Measurements from ENCODE around the gene ARHGAP42. TPM values are rescaled to one million over a fixed set of nuclear protein-coding genes. Genes with fewer than 3 reads are reported as not detected.
A peak's percentile ranks its signal among the peaks of the same experiment; 100 is the strongest.

The ARHGAP42 gene
- total and polyA plus RNA-seq, 2 of the 4 experiments (the other 2 are of a cell fraction) = 2.9 to 7.3 TPM

DNA sequence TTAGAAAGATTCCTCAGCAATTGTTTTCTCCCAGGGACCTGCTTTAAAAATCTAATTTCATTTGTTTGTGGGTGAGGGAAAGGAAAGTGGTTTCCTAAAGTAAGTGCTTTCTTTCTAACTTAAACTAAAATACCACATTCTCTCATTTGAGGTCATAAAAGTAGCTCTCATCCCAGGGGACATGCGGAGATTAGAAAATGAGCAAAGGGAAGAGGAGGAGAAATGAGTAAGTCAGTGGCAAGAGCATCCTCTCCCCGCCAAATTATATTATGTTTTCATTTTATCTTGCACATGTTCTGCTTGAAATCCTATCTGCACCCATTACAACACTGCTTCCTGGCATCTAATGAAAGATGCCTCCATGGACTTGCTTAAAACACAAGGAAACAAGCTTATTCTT lies 191.4 kb downstream of the ARHGAP42 start:
- Histone ChIP-seq H3K9me3 (ENCODE audit: control insufficient read depth, insufficient read depth, low read length) (no peaks in the 10 kb centered on the region), H2BK5ac (ENCODE audit: low read depth, low read length, poor library complexity, severe bottlenecking) (peak overlapping the region; percentile 99), H3K79me1 (ENCODE audit: low read depth in 1 of 2, low read length in 2 of 2) (peaks cover 2 to 33% of the 10 kb centered on the region in 2 experiments; a peak in 3 of 4 replicates), H2AFZ (replicated peaks; ENCODE audit: low read length, poor library complexity) (no peak overlapping the region), H3K27ac (ENCODE audit: insufficient read depth, low read length) (peak overlapping the region; percentile 100; the same call in 1 of the 2 replicates), H3K36me3 (ENCODE audit: control insufficient read depth, insufficient read depth, low read length) (no peaks in the 10 kb centered on the region), H2AK5ac (ENCODE audit: low read depth, low read length) (peak overlapping the region; percentile 94; the same call in 1 of the 2 replicates), H3K18ac (ENCODE audit: low read depth, low read length) (peak overlapping the region; percentile 99), H3K4me3 (ENCODE audit: insufficient read depth, low read depth, low read length) (no peak overlapping the region), H3K23ac (ENCODE audit: low read depth, low read length) (no peak overlapping the region; the same call in 1 of the 2 replicates), H3K9ac (ENCODE audit: low read depth, low read length) (no peak overlapping the region), H4K20me1 (ENCODE audit: insufficient read depth, low read length) (no peaks in the 10 kb centered on the region), H3K14ac (replicated peaks; ENCODE audit: low read depth, low read length) (no peak overlapping the region; the same call in 1 of the 2 replicates), H3K27me3 (ENCODE audit: control insufficient read depth, insufficient read depth, low read length) (no peaks in the 10 kb centered on the region), H3K56ac (ENCODE audit: extremely low read depth, insufficient read depth, low read length) (no peak overlapping the region), H2AK9ac (replicated peaks; ENCODE audit: low read depth, low read length, poor library complexity) (no peak overlapping the region), H3K4ac (ENCODE audit: low read depth, low read length) (peak overlapping the region; percentile 95), H3K4me2 (ENCODE audit: low read depth, low read length) (no peak overlapping the region), H2BK120ac (ENCODE audit: low read depth, low read length) (peak overlapping the region; percentile 98), H2BK15ac (ENCODE audit: low read depth, low read length) (peak overlapping the region; percentile 75), H4K91ac (ENCODE audit: insufficient read depth, low read depth, low read length) (peak overlapping the region; percentile 79), H4K8ac (ENCODE audit: low read depth in 2 of 2, low read length in 2 of 2) (peak overlapping the region; percentile 30 to 97; a peak in 3 of 4 replicates), H3K4me1 (ENCODE audit: control insufficient read depth, insufficient read depth, low read length) (peaks cover 14% of the 10 kb centered on the region), H4K5ac (ENCODE audit: low read depth, low read length) (peak overlapping the region; percentile 22), H3K9me1 (ENCODE audit: insufficient read depth, low read length) (peaks cover 8% of the 10 kb centered on the region; the same call in 1 of the 2 replicates), H2BK20ac (ENCODE audit: low read depth, low read length) (peak overlapping the region; percentile 98)
- dilution Hi-C loops (cut with HindIII; ENCODE audit: low sequenced_read_pairs, unreplicated experiment) = no loop called here
- TF ChIP-seq RCOR1 (IDR thresholded peaks at IDR 0.05; ENCODE audit: insufficient replicate concordance, low read length) (no peak), SMC3 (IDR thresholded peaks at IDR 0.05; ENCODE audit: low read depth, low read length) (no peak), MAZ (IDR thresholded peaks at IDR 0.05; ENCODE audit: borderline replicate concordance, low read depth, low read length) (no peak), MXI1 (IDR thresholded peaks at IDR 0.05; ENCODE audit: borderline replicate concordance, low read depth, low read length) (no peak), RAD21 (IDR thresholded peaks at IDR 0.05; ENCODE audit: low read length) (no peak), NFE2L2 (IDR thresholded peaks at IDR 0.05; ENCODE audit: low read depth, low read length) (no peak), CEBPB (IDR thresholded peaks at IDR 0.05; ENCODE audit: low read depth, low read length) (no peak), RFX5 (IDR thresholded peaks at IDR 0.05; ENCODE audit: low read depth, low read length) (no peak), MAFK (IDR thresholded peaks at IDR 0.05; ENCODE audit: low read depth, low read length) (no peak), BHLHE40 (IDR thresholded peaks at IDR 0.05; ENCODE audit: low read depth, low read length) (no peak), ELK1 (IDR thresholded peaks at IDR 0.05; ENCODE audit: borderline replicate concordance, low read depth, low read length) (no peak), CHD1 (IDR thresholded peaks at IDR 0.05; ENCODE audit: low read depth, low read length) (no peak), FOS (IDR thresholded peaks at IDR 0.05; ENCODE audit: low read depth, low read length) (no peak), POLR2A (IDR thresholded peaks at IDR 0.05; ENCODE audit: low read depth, low read length) (no peak)
- TF ChIP-seq, protein P1, sequence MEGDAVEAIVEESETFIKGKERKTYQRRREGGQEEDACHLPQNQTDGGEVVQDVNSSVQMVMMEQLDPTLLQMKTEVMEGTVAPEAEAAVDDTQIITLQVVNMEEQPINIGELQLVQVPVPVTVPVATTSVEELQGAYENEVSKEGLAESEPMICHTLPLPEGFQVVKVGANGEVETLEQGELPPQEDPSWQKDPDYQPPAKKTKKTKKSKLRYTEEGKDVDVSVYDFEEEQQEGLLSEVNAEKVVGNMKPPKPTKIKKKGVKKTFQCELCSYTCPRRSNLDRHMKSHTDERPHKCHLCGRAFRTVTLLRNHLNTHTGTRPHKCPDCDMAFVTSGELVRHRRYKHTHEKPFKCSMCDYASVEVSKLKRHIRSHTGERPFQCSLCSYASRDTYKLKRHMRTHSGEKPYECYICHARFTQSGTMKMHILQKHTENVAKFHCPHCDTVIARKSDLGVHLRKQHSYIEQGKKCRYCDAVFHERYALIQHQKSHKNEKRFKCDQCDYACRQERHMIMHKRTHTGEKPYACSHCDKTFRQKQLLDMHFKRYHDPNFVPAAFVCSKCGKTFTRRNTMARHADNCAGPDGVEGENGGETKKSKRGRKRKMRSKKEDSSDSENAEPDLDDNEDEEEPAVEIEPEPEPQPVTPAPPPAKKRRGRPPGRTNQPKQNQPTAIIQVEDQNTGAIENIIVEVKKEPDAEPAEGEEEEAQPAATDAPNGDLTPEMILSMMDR (conservative IDR thresholded peaks at IDR 0.05; ENCODE audit: low read depth, low read length) = no peak
- TF ChIP-seq, protein P2, sequence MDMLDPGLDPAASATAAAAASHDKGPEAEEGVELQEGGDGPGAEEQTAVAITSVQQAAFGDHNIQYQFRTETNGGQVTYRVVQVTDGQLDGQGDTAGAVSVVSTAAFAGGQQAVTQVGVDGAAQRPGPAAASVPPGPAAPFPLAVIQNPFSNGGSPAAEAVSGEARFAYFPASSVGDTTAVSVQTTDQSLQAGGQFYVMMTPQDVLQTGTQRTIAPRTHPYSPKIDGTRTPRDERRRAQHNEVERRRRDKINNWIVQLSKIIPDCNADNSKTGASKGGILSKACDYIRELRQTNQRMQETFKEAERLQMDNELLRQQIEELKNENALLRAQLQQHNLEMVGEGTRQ (IDR thresholded peaks at IDR 0.05; ENCODE audit: low read depth, low read length) = no peak
- intact Hi-C loops (cut with micrococcal nuclease) = loop anchor here (5.0 kb wide), 1 partner anchor 49 kb away; no protein-coding TSS in a partner anchor
- no TSS peak for BruUV-seq (replicated peaks)
- in situ Hi-C loops (cut with MboI; ENCODE audit: low sequenced_read_pairs) = no loop called here
- CTCF ChIA-PET = no interaction called here
- ATAC-seq (ENCODE audit: low read depth) = no peak
- POLR2A ChIA-PET (ENCODE audit: unreplicated experiment) = no interaction called here
- WGBS, 2 experiments (ENCODE audit: extremely low coverage in 2 of 2, insufficient read length in 1 of 2) = no CpG with 5 or more reads among the region's 2 CpGs
- peak; percentile 41 for DNase-seq

All from IMR-90 (cell line).